DND-41 (cell line): Measurements from ENCODE around the gene TMEM215.

Source experiments
- CTCF ChIP-seq: IDR thresholded peaks from 2 replicates; pipeline ENCODE4 v1.5.1; 2012; ENCODE audit warnings: borderline replicate concordance, low read length, moderate library complexity, mild to moderate bottlenecking; ENCODE audit not compliant: poor library complexity, severe bottlenecking; ENCODE audit errors: extremely low read depth
- EZH2 ChIP-seq: IDR thresholded peaks from 3 replicates; pipeline ENCODE4 v1.6.1; 2012; ENCODE audit warnings: borderline replicate concordance, low read depth, mild to moderate bottlenecking, moderate library complexity, low read length, inconsistent platforms; ENCODE audit not compliant: severe bottlenecking

- TF ChIP-seq CTCF = no peak
- no peak for TF ChIP-seq EZH2
Observed at GRCh38 chr9:32801530-32801929, 18.2 kb downstream of the TMEM215 start.
